ENCODE data around the gene GRID2. TPM values are rescaled to one million over a fixed set of nuclear protein-coding genes. Genes with fewer than 3 reads are reported as not detected.
A peak's percentile ranks its signal among the peaks of the same experiment; 100 is the strongest.

GRID2 gene
- total RNA-seq, 2 donors from 2014 or later: 27.3 to 40.4 TPM

DNA sequence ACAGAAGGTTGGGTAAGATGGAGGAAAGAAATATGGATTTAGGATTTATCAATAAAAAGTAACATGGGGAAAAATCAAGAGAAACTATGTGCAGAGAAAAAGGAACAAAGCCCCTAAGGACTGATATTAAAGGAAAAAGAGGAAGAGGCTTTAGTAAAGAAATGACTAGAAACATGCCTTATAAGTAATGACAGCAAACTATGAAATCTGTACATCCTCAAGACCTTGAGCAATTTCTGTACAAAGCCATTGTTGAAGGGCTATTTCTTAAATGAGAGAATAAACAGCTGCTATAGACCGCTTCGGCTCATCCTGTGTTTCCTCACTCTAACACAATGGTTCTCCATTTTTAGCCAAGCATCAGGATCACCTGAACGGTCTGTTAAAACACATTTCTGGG lies 1344.5 kb downstream of the GRID2 start:
- DNase-seq: no peak
- H3K27me3 Mint-ChIP-seq (ENCODE audit: insufficient read depth): no peaks in the 10 kb centered on the region
- no peak overlapping the region for H3K4me3 ChIP-seq (ENCODE audit: low read length)
- no peaks in the 10 kb centered on the region for H3K36me3 Mint-ChIP-seq (ENCODE audit: low read depth)
- no peaks in the 10 kb centered on the region for H3K9me3 ChIP-seq (ENCODE audit: control insufficient read depth, low read length)
- H3K27ac ChIP-seq (ENCODE audit: low read depth, low read length): no peak overlapping the region
- 98 to 100% methylated on average over 3 of the region's 3 CpGs for WGBS, 2 experiments (ENCODE audit: insufficient coverage in 1 of 2, insufficient read length in 1 of 2)
- H3K9ac ChIP-seq (ENCODE audit: extremely low read depth, low read length, poor library complexity, severe bottlenecking): no peak overlapping the region
- H3K4me1 Mint-ChIP-seq: no peaks in the 10 kb centered on the region
- H3K4me1 ChIP-seq (ENCODE audit: control insufficient read depth, insufficient read depth, low read length): no peaks in the 10 kb centered on the region
- H3K4me3 Mint-ChIP-seq: no peak overlapping the region
- no peaks in the 10 kb centered on the region for H3K36me3 ChIP-seq (ENCODE audit: control insufficient read depth, insufficient read depth, low read length)
- no peak overlapping the region for H3K27ac Mint-ChIP-seq
- H3K27me3 ChIP-seq (ENCODE audit: control insufficient read depth, insufficient read depth, low read length, poor library complexity, severe bottlenecking): peaks cover 6% of the 10 kb centered on the region
- H3K9me3 Mint-ChIP-seq: no peaks in the 10 kb centered on the region
- no peak for TF ChIP-seq CTCF (conservative IDR thresholded peaks at IDR 0.05)

DNA sequence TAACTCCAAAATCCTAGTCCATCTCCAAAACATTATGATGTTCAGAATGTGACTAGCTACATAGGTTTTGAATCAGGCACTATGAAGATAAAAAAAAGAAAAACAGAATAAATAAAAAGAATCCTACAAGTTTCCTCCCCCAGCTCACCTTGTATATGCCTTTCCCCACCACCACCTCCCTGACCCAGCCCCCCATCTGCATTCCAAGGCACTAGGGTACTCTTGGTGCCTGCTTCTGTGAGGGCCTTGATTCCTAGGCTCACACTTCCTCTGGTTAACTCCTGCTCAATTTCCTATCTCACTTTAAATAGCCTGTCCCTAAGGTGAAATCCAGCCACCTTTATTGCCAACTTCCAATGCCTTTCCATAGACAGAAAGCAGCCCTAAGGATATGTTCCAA lies 1346.1 kb downstream of the GRID2 start:
- peaks cover 6% of the 10 kb centered on the region for H3K27me3 ChIP-seq (ENCODE audit: control insufficient read depth, insufficient read depth, low read length, poor library complexity, severe bottlenecking)
- peak; percentile 63 for DNase-seq
- no peaks in the 10 kb centered on the region for H3K4me1 ChIP-seq (ENCODE audit: control insufficient read depth, insufficient read depth, low read length)
- Mint-ChIP-seq H3K9me3 (no peaks in the 10 kb centered on the region), H3K27me3 (ENCODE audit: insufficient read depth) (no peaks in the 10 kb centered on the region), H3K36me3 (ENCODE audit: low read depth) (no peaks in the 10 kb centered on the region), H3K27ac (no peak overlapping the region), H3K4me1 (no peaks in the 10 kb centered on the region), H3K4me3 (no peak overlapping the region)
- H3K27ac ChIP-seq (ENCODE audit: low read depth, low read length): no peak overlapping the region
- TF ChIP-seq CTCF (conservative IDR thresholded peaks at IDR 0.05): no peak
- H3K36me3 ChIP-seq (ENCODE audit: control insufficient read depth, insufficient read depth, low read length): no peaks in the 10 kb centered on the region
- no peaks in the 10 kb centered on the region for H3K9me3 ChIP-seq (ENCODE audit: control insufficient read depth, low read length)
- H3K9ac ChIP-seq (ENCODE audit: extremely low read depth, low read length, poor library complexity, severe bottlenecking): no peak overlapping the region
- no peak overlapping the region for H3K4me3 ChIP-seq (ENCODE audit: low read length)

- WGBS, 2 experiments (ENCODE audit: insufficient coverage in 1 of 2, insufficient read length in 1 of 2): 88 to 94% methylated on average over 1 of the region's 1 CpG
- no peaks in the 10 kb centered on the region for H3K9me3 Mint-ChIP-seq
These were observed 1350.4 kb downstream of the GRID2 start for GRCh38 chr4:93654211-93654610.

More at GRCh38 chr4:93654211-93654610, 1350.4 kb downstream of the GRID2 start:
- Mint-ChIP-seq H3K4me3 (no peak overlapping the region), H3K27ac (no peak overlapping the region), H3K27me3 (ENCODE audit: insufficient read depth) (no peaks in the 10 kb centered on the region), H3K36me3 (ENCODE audit: low read depth) (no peaks in the 10 kb centered on the region), H3K4me1 (peaks cover 9% of the 10 kb centered on the region)
- H3K27ac ChIP-seq (ENCODE audit: low read depth, low read length): peak overlapping the region; percentile 26
- no peaks in the 10 kb centered on the region for H3K36me3 ChIP-seq (ENCODE audit: control insufficient read depth, insufficient read depth, low read length)
- no peak overlapping the region for H3K4me3 ChIP-seq (ENCODE audit: low read length)
- no peak for DNase-seq
- H3K9me3 ChIP-seq (ENCODE audit: control insufficient read depth, low read length): no peaks in the 10 kb centered on the region
- no peak for TF ChIP-seq CTCF (conservative IDR thresholded peaks at IDR 0.05)
- no peaks in the 10 kb centered on the region for H3K4me1 ChIP-seq (ENCODE audit: control insufficient read depth, insufficient read depth, low read length)
- H3K9ac ChIP-seq (ENCODE audit: extremely low read depth, low read length, poor library complexity, severe bottlenecking): no peak overlapping the region
- H3K27me3 ChIP-seq (ENCODE audit: control insufficient read depth, insufficient read depth, low read length, poor library complexity, severe bottlenecking): no peaks in the 10 kb centered on the region
